ENCODE measurements around the gene ALK. TPM values are rescaled to one million over a fixed set of nuclear protein-coding genes. Genes with fewer than 3 reads are reported as not detected.

Gene ALK
- total RNA-seq, 1 donor from 2014 or later: 0.16 TPM

DNA sequence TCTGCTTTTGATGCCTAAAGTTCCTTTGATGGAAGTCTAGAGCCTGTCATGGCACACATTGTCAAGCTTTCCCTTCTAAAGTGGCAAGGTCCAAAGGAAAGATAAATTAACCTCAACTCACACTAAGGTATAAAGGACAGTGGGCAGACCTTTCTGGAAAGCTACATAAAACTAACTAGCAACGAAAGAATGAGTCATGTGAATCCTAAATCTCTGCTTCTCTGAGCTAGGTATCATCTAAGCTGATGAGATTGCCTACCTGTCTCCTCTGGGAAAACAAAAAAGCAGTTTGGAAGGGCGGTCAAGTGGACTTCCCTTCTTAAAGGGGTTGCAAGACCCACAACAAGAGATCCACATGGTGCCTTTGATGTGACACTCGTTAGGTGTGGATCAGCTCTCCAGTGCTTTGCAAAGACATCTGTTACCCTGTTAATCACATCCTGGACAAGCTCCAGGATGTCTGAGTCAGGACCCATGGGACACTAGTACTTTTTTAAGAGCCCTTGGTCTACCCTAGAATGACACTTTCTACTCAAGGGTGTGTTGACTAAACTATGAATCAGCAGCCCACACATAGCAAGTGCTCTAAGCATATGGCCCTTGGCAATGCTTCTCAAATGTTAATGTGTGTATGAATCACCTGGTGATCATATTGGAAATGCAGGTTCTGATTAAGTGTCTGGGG, 173.5 kb downstream of the ALK start:
- no peak for DNase-seq
- ATAC-seq (ENCODE audit: poor library complexity): no peak
- intact Hi-C loops (cut with DNase I): no loop called here

DNA sequence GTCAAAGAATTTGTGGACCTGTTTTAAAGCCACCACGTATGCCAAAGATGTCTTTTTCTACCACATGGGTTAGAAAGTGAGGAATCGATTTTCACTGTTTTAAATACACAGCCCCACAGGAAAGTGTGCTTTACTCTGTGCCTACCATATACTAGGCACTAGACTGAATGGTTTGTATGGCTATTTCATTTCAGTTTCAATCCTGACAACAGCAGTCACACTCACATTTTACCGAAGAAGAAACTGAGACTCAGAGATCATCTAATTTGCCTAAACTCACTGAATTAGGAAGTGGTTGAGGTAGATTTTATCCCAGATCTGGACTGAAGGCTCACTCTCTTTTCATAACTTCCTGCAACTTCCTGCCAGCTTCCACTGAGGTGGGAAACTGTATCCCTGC, 176.4 kb downstream of the ALK start:
- intact Hi-C loops (cut with DNase I): no loop called here
- no peak for DNase-seq
- no peak for ATAC-seq (ENCODE audit: poor library complexity)

DNA sequence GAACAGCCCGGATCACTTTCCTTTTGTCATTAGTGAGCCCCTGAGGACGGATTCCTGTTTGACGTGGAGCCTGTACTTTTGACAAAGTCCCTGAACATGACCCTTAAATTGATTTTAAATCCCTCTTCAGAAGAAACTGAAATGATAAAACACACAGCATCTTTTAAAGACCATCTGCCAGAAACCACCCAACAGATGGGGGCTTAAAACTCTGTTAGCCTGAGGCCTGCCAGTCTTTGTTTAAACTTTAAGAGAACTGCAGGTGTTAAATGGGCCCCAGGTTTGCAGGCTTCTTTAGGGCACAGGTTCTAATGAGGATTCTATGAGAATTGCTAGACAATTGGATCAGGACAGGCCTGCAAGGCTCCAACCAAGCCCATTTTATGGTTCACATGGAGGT, 177.9 kb downstream of the ALK start:
- DNase-seq (no peak), ATAC-seq (ENCODE audit: poor library complexity) (no peak)
- intact Hi-C loops (cut with DNase I): no loop called here

DNA sequence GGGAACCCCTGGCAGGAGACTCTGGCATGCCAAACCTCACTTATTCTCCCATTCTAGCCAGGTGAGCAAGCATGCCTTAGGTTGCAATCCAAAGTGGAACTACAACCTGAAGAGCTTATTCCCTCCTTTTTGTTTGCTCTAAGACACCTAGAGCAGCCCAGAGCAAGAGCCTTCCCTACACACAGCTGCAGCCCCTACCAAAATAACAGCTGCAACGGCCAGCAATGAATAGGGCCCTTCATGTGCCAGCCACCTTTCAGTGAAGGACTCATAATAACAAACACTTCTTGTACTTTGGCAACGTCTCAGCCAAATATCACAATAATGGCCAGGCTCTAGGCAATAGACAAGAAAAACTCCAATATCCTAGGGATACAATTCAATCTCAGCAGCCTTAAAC, 178.7 kb downstream of the ALK start:
- intact Hi-C loops (cut with DNase I): no loop called here
- ATAC-seq (ENCODE audit: poor library complexity) (no peak), DNase-seq (no peak)

DNA sequence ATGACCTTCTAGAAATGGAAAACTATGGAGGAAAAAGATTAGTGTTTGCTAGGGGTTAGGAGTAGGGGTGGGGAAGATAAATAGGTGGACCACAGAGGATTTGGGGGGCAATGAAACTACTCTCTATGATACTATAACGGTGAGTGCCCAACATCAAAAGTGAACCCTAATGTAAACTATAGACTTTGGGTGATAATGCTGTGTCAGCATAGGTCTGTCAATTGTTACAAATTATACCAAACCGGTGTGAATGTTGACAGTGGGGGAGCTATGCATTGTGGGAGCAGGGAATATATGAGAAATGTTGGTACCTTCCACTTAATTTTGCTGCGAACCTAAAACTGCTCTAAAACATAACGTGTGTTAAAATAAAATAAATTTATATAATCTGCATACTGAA, 180.3 kb downstream of the ALK start:
- no peak for ATAC-seq (ENCODE audit: poor library complexity)
- intact Hi-C loops (cut with DNase I): no loop called here
- DNase-seq: no peak

DNA sequence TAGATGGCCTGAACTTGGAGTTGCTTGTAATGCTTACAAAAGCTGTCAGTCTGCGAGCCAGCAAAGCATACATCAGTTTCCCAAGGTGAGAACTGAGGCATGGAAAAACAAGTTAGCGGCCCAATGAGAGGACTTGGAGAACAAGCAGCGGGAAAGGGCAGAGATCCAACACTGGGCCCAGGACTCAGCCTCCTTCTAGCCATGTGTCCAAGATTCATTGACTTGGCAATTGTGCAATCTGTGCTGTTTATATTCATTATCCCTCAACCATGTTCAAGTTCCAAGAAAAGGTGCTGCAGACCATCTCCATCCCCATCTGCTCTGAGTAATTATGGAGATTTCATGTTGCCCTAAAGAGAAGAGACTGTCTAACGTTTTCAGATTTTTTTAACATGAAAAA, 187.4 kb downstream of the ALK start:
- intact Hi-C loops (cut with DNase I): no loop called here
- ATAC-seq (ENCODE audit: poor library complexity) (no peak), DNase-seq (no peak)

DNA sequence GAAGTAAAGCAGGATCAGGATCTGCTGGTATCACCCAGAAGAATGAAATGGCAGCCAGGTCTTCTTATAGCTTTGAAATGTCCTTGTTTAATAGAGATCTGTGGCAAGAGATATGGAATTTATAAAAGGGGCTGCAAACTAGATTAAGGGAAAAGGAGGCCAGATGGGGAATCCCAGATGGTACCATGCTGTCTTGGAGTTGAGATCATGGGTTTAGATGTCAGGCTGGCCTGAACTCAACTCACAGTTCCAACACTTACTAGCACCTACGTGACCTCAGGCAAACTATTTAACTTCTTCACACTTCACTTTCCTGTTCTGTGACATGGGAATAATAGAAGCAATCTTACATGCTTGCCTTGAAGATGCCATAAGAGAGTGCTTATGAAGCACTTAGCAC, 188.2 kb downstream of the ALK start:
- ATAC-seq (ENCODE audit: poor library complexity): no peak

DNA sequence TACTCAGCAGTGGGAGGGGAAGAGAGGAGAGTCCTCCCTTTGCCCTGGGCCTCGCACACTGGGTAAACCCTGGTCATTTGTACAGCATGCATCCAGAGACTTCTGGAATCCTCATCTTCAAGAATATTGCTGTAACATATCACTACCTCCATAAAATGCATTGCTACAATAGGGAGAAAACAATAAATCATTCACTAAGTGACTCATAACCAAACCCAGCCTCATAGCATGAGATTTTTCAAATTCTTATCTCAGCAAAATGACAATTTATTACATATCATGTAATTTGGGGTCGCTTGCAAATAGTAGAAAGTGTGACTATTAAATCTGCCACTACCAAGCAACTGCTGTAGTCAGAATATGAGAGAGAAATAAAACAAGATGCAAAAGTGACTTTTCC, 189.4 kb downstream of the ALK start:
- intact Hi-C loops (cut with DNase I): no loop called here
- no peak for DNase-seq
- no peak for ATAC-seq (ENCODE audit: poor library complexity)

More for the DNA sequence above, 188.2 kb downstream of the ALK start:
- intact Hi-C loops (cut with DNase I): no loop called here
- DNase-seq: no peak

DNA sequence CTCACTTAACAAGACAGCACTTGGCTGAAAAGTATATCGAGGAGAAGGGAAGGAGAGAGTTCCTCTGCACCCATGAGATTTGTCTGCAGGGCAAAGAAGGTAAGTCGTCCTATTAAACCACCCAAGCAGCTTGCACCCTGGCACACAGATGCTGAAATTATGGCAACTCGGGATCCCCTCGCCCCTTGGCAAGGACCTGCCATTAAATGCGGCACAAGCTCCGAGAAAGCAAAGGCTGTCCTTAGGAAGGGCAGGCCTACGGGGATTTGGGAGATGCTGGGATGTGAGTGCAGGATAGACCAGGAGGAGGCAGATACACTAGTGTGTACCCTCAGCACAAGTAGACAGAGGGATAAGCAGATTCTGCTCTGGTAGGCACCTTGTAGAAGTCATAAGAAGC, 191.5 kb downstream of the ALK start:
- no peak for DNase-seq
- no peak for ATAC-seq (ENCODE audit: poor library complexity)
- intact Hi-C loops (cut with DNase I): no loop called here

DNA sequence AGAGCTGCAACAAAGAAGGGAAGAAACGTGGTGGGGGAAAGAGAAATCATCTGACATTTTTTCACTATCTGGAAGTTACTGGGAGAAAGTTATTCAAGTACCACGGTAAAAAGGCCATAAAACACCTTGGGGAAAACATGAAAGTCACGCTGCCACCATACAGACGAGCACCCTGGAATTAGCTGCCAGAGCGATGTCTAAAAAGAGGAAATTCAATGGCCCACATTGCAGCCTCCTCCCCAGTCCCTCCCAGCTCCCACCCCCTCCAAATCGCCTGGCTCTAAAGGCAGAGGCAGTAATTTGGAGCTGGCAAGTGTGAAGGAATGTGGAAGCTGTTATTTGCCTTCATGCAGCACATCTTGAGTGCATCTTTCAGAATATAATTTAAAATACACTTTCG, 192.0 kb downstream of the ALK start:
- DNase-seq (no peak), ATAC-seq (ENCODE audit: poor library complexity) (no peak)
- intact Hi-C loops (cut with DNase I): no loop called here

DNA sequence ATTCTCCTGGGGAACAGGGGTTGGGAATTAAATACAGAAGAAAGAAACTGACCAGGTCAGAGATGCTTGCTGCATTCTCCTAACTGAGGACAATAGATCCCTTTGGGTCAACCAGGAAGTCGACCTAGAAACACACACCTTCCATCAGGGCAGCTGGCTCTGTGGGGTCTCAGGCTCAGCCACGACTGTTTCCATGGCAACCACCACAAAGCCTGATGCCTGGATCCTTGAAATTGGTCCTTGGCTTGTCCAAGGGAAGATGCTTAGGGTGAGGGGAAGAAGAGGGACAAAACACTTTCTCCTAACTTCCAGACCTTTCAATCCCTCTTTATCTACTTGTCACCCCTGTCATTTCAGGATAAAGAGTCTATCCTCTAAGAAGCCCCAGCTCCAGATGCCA, 194.4 kb downstream of the ALK start:
- DNase-seq (no peak), ATAC-seq (ENCODE audit: poor library complexity) (no peak)

DNA sequence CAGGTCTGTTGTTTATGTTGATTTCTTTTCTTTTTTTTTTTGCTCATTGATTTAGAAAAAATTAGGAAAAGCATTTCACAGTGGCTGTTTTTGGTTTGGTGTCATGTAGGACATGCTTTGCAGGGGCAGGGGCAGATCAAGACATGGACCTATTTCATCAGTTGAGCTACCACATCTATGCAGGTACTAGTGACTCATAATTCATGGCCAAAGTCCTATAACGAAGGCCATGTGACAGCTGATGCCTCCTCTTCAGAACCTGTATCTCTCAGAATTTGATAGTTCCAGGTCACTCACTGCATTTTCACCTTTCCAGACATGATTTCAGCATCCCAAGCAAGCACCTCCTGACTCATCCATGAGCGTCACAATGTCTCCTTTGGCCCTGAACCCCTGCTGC, 195.8 kb downstream of the ALK start:
- DNase-seq (no peak), ATAC-seq (ENCODE audit: poor library complexity) (no peak)
- intact Hi-C loops (cut with DNase I): no loop called here

More for the DNA sequence above, 194.4 kb downstream of the ALK start:
- intact Hi-C loops (cut with DNase I): no loop called here

DNA sequence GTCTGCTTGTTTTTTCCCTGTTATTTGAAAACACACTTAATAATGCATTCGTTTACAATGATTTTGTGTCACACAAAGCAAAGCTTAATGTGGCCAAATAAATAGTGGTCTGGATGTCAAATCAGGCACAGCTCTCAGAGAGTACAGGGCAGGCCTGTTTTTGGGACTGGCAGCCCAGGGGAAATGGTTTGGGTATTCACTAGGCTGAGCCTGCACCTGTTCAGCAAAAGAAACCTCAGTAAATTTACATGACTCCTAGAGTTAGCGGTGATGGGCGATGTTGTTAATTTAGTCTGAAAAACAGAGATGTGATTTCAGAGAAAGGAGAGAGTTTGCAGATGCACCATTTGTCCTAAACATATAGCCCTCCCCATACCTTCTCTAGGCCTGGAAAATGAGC, 197.1 kb downstream of the ALK start:
- intact Hi-C loops (cut with DNase I): no loop called here
- ATAC-seq (ENCODE audit: poor library complexity) (no peak), DNase-seq (no peak)

DNA sequence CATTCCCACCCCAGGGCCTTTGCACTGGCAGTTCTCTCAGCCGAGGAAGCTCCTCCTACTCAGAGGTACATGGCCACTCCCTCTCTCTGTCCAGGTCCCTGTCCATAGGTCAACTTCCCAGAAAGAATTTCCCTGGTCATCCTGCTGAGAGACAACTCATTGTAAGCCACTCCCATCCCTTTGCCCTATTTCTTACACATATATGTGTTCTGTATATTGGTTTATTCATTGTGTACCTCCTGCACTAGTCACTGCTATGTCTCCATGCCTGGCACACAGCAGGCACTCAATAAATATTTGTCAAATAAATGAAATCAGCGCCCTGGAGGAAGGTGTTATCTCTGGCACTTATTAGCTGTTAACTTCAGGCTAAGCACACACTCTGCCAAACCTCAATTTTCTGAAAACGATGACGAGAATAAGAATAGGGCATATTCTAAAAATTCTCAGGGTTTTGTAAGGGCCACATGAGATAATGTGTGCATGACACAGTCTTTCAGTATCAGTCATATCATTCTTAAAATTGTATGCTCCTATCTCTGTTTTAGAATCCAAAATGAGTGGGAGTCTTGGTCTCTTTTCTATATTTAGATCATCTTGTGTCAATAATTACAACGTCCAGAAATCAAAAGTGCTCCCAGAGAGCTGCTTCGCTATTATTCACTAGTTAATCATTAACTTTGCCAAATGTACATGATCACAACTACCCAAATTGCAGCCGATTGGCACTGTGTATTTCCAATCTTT, 198.0 kb downstream of the ALK start:
- ATAC-seq (ENCODE audit: poor library complexity): no peak
- intact Hi-C loops (cut with DNase I): no loop called here
- no peak for DNase-seq

DNA sequence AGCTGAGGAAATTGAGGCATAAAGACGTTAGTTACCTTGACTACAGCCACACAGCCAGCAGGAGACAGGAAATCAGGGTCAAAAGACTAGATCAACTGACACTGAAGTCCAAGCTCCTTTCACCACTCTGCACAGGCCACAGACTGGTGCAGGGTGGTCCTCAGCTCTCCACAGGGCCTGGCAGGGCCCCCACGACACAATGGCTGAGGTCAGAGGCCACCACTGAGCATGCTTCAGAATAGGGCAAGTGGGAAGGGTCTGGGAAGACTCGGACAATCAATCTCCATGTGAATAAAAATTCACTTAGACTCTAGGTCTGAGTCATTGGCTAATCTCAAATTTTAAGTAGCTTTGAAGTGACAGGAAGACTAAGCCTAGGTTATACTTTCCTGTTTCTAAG, 201.7 kb downstream of the ALK start:
- intact Hi-C loops (cut with DNase I): no loop called here
- DNase-seq (no peak), ATAC-seq (ENCODE audit: poor library complexity) (no peak)

DNA sequence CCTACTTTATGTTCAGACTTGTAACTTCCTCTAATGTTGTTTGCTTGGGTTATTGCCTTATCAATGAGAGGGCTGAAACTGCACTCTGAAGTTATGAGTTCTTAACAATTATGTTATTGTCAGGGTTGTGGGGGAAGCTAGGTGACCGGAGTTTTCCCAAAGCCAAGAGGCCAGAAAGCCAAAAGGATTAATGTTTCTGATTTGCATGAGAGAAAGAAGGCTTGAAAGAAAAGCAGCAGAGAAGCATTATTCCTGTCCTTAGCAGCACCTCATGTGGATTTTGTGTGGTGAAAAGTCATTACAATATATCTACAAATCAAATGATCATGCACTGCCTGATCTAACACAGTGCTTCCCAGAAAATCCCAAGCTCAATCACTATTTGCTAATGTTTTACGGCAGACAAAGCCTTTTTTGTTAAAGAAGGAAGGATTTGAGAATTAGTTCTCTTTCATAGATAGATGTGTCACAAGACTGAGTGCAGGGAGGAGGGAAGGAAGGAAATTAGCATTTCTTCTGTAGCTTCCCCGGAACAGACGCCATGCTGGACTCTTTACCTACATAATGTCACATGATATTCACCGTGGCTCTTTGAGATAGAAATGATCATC, 203.2 kb downstream of the ALK start:
- ATAC-seq (ENCODE audit: poor library complexity) (no peak), DNase-seq (no peak)
- intact Hi-C loops (cut with DNase I): no loop called here

DNA sequence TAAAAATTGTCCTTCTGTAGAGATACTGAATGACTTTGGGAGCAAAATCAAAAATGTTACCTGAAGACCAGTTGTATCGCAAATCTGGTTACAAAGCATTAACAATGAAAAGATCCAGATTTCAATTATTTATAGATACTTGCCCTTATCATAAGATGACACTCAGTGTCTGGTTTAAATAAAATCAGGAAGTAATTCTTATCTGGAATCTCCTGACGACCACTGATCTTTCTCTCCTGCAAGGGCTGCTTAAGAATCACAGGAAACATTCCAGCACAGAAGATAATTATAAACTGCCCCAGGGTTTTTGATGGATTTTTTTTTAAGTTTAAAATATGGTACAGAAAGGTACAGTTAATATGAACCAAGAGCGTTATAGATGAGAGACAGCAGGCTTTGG, 205.7 kb downstream of the ALK start:
- intact Hi-C loops (cut with DNase I): no loop called here
- DNase-seq: no peak
- no peak for ATAC-seq (ENCODE audit: poor library complexity)

DNA sequence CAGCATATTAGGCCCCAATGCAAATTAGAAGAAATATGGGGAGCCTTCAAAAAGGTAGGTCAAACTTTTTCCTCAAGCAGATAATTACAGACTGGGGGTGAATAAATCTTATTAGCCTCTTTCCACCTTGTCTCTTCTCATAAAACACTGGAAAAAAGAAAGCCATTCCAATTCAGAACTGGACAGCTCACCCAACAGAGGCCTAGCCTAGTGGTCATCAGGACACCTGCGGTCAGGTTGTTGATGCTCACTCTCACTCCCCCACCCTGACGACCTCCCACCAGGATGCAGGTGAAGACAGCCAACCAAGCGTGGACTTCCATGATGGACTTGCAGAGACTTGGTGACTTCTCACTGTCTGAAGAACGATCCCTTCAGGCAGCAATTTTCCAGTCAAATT, 207.1 kb downstream of the ALK start:
- intact Hi-C loops (cut with DNase I): no loop called here
- DNase-seq: no peak
- no peak for ATAC-seq (ENCODE audit: poor library complexity)

DNA sequence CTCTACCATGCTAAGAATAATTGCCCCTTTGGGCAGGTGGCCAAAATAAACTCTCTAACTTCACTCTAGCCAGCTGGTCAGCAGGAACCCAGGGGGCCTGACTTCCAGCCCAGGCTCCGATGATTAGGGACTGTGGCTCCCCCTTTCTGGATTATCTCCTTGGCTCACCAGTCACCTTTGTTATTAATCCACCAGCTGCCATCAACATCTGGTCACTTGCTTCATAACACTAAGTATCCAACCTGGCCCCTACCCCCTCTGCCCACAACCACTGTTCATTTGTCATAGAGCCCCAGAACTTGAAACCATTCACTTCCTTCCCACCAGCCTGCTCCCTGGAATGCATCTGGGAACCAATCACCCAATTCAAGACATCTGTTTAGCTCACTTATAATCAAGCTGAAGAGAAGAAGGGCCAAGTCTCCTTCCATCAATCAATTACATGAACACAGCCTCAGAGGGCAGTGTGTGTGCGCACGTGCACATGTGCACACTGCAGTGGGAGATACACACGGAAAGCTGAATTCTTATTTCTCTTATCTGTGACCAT, 215.1 kb downstream of the ALK start:
- DNase-seq (no peak), ATAC-seq (ENCODE audit: poor library complexity) (no peak)
- intact Hi-C loops (cut with DNase I): no loop called here

DNA sequence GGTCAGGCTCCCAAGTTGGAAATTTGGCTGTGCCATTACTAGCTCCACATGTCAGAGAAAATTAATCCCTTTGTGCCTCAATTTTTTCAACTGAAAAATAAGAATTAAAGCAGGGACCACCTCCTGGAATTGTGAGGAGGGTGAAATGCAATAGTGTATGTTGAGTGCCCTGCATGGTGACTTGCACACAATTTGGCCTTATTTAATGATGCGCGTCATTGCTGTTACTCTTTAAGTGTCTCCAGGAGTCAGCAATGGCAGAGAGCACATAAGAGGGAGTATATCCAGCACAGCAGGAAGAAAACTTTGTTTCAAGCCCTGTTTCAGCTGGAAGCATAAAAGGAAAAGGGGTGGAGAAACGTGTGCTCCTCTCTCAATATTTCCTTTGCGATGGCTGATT, 215.8 kb downstream of the ALK start:
- no peak for ATAC-seq (ENCODE audit: poor library complexity)
- intact Hi-C loops (cut with DNase I): no loop called here
- DNase-seq: no peak
